Stimulated activated CD4-positive, alpha-beta T cell treated with anti-CD3 and anti-CD28 coated beads, Interleukin-15, amount 100 ng/mL, for 1 hour (primary cell): ENCODE measurements around the gene PLEKHA5.
"Not testable (repeated sequence)": the region's sequence is repeated elsewhere in the genome, so short reads cannot be mapped to it uniquely, and the experiment has no call there.

ENCODE experiments used
- DNase-seq, 2 donors: peaks; one replicate each; pipeline ENCODE4 v3.0.0-alpha.2; 2020; ENCODE audit warnings: low read depth in 1 of 2, low spot score in 1 of 2

Gene PLEKHA5

DNA sequence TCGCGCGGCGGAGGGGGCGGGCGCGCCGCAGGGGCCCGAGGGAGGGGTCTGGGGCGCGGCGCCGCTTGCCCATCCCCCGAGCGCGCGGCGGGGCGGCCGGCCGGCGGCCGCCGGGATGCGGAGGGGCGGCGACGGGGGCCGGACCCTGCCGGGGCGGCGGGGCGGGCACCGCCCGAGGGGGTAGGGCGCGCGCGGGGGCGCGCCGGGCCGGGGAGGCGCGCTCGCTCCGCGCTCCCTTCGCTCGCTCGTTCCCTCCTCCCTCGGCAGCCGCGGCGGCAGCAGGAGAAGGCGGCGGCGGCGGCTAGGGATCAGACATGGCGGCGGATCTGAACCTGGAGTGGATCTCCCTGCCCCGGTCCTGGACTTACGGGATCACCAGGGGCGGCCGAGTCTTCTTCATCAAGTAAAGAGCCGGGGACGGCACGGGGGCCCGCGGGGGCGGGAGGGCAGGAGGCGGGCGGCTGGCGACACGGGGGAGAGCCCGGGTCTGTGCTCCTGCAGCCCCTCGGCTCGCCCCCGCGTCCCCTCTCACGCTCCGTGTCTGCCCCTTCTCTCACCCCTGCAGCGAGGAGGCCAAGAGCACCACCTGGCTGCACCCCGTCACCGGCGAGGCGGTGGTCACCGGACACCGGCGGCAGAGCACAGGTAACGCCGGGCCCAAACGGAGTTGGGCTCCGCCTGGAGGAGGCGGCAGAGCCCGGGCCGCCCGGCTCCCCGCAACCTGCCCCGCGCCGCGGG lies at the start of gene PLEKHA5:
TSS of gene PLEKHA5 (plus strand) at position 248 of the 738 bp plus-strand sequence. CDS start at position 315, 67 bp downstream.
- peak; percentile 2 to 5 for DNase-seq

GRCh38 chr12:19080918-19081317 lies 48.6 kb upstream of the PLEKHA5 start:
- no peak for DNase-seq

GRCh38 chr12:19082365-19082911 lies 47.1 kb upstream of the PLEKHA5 start:
- DNase-seq: no peak

DNA sequence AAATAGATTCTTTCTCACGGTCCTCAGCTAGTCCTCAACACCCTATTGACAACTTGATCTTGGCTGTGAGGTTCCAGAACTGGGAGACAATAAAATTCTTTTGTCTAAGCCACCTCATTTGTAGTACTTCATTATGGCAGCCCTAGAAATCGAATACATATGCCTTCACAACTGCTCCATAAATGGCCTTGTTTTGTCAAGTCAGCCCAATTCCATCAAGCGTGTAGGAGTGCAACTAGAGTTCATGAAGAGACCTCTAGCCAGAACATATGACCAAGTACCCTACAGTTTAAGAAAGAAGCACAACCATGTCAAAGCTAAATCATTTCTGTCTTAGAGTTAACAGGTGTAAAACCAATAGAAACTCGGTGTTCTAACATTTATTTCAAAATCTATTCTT lies 45.0 kb upstream of the PLEKHA5 start:
- DNase-seq: no peak

- DNase-seq: no peak
Measured at GRCh38 chr12:19085090-19085489, 44.4 kb upstream of the PLEKHA5 start.

DNA sequence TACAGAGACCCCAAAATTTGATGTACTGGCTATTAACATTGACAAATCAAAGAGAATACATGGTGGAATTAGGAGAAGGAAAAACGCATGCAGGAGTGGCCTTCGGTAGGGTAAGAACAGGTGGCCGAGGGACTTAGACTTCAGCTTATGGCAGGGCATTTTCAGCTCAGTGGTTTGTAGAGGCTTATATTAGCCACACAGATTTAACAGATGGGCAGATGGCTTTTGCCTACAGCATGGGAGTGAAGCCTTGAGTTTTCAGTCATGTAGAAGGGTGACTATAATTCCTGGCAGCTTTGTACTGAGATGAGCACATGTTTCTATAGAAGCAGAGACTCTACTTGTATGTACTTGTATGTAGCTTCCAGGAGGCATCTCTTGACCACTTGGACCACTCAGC lies 40.9 kb upstream of the PLEKHA5 start:
- no peak for DNase-seq

GRCh38 chr12:19092482-19092881 lies 37.1 kb upstream of the PLEKHA5 start:
- not testable (repeated sequence) for DNase-seq

DNA sequence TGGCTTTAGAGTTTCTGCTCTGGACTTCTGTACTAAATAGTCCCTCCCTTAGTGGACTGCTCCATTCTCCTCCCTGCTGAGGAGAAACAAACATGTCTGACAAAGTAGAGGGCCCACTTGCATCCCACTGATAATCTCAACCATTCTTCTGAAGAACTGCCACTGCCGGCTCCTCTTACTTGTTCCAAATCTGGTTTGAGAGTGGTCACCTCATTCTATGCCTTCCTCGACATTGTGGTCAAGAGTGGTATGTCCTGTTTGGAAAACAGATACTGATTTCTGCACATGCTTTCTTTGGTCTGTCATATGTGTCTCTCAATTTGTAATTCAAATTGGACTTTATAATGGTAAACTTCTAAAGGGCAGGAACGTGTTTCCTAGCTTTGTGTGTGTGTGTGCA lies 36.3 kb upstream of the PLEKHA5 start:
- no peak for DNase-seq

- no peak for DNase-seq
Measured at GRCh38 chr12:19095331-19095730, 34.2 kb upstream of the PLEKHA5 start.

DNA sequence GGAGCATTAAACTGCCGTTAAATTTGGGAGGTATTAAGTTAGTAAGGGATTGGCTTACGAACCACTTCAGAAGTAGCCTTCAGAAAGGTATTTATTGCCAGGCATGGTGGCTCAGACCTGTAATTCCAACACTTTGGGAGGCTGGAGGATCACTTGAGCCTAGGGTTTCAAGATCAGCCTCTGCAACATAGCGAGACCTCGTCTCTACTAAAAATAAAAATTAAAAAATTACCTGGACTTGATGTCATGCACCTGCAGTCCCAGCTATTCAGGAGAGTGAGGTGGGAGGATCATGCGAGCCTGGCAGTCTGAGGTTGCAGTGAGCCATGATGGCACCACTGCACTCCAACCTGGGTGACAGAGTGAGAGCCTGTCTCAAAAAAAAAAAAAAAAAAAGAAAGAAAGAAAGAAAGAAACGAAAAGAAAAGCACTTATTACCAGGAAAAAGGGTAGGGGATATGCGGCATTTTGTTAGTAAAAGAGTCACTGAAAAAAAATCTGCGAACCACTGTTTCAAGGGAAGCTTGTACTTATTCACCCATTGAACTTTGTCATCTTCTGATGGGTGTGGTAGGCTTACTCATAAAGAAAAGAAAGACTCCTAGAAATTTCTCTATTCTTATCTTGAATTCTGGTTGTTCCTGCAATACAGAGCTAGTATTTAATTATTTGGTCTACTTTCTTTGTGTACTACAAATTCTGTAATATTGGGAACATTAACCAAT lies 33.6 kb upstream of the PLEKHA5 start:
- no peak for DNase-seq

DNA sequence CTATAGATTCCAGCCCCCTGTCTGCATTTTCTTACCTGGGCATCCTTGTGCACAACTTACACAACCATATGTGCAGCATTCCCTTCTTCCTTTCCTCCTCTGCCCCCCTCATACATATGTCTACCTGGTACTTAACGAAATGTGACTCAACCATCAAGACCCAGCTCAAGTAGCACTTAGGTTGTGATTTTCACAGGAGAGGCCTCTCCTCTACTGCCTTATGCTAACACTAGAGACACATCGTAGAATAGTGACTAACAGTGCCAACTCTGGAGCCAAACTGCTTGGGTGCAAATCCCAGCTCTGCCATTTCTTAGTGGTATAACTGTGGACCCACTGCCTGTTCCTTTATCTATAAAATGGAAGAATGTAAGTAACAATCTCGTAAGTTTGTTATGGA lies 24.1 kb upstream of the PLEKHA5 start:
- no peak for DNase-seq

DNA sequence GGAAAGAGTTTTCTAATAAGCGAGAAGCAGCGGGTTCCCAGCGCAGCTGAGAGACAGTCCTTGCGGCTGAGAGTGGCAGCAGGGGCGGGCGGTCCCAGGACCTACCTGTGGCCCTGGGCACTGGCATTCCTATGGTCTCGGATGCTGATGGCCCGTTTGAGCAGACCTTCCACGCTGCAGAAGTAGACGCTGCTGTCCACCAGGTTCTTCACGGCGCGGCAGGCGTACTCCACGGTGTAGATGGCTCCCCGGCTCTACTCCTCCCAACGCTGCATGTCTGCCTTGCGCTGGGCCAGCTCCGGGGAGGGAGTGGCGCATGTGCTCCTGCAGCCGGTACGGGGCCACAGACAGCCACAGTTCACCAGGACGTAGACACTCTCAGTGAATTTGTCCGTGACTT lies 21.8 kb upstream of the PLEKHA5 start:
- DNase-seq: no peak

- DNase-seq: no peak
Measured at GRCh38 chr12:19110221-19110940, 19.2 kb upstream of the PLEKHA5 start.

- no peak for DNase-seq
Measured at GRCh38 chr12:19113464-19113863, 16.1 kb upstream of the PLEKHA5 start.

DNA sequence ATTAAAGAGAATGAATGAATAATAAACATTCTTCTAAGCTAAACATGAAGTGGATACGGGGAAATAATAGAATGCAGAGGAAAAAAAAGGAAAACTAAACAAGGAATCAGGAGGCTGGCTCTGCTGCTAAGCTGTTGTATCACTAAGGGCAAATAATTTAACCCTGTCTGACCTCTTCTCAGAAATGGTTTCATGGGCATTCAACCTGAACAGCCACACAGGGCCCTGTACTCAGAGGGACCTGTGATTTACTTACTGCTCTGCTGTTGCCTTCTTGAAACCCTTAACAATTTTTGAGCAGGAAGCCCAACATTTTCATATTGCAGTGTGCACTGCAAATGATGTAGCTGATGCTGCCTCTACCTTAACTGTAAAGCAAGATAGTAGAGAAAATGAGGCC lies 14.2 kb upstream of the PLEKHA5 start:
- no peak for DNase-seq

DNA sequence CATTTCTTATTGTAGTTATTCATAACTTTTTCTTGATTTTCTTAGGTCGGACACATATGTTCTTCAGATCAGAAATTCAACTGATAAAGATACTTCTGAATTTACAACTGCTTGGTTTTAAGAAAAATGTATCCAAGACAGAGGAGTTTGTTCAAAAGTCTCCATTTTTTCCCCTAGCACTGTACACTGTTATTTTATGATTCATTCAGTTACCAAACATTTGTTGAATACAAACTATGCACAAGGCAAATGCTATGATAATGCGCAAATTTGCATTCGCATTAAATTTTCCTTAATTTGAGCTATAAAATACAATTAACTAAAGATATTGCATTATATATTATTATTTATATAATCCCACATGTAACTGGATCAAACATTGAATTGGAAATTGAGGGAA lies 10.1 kb upstream of the PLEKHA5 start:
- no peak for DNase-seq

GRCh38 chr12:19120795-19121194 lies 8.7 kb upstream of the PLEKHA5 start:
- no peak for DNase-seq

- no peak for DNase-seq
Measured at GRCh38 chr12:19121449-19122018, 8.0 kb upstream of the PLEKHA5 start.

DNA sequence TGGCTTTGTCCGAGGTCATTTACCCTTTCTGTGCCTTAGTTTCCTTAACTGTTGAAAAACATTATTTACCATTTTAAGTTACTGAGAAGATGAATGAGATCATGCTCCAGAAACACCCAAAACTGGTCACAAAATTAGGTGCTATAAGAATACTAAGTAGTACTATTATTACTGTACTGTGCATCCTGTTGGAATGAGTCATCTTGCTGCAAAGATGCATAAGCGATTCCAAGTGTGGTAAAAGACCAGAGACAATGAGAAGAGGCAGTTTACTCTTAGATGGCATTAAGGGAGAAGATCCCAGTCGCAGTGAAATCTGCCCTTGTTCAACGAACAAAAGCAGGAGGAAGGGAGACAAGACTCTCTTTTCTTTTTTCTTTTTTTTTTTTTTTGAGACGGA lies 4.2 kb upstream of the PLEKHA5 start:
- DNase-seq: no peak

GRCh38 chr12:19127270-19127669 lies 2.3 kb upstream of the PLEKHA5 start:
- no peak for DNase-seq

DNA sequence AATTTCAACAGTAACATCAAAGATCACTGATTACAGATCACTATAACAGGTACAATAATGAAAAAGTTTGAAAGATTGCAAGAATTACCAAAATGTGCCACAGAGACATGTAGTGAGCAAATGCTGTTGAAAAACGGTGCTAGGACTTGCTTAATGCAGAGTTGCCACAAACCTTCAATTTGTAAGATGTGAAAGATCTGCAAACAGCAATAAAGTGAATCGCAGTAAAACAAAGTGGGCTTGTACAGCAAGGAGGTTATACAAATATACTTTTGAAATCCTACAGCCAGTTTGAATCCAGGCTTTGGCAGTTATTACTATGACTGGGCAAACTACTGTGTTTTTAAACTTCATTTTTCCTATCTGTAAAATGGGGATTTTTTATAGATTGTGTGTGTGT lies 1.0 kb upstream of the PLEKHA5 start:
- no peak for DNase-seq

GRCh38 chr12:19129122-19129485 lies 429 bp upstream of the PLEKHA5 start:
- DNase-seq: no peak
